Activated CD8-positive, alpha-beta memory T cell treated with anti-CD3 and anti-CD28 coated beads, Interleukin-2, amount 50 U/mL, for 1 hour (primary cell): Measurements from ENCODE around the gene SPATA1.

Source experiments
- DNase-seq: peaks from one replicate; pipeline ENCODE4 v3.0.0-alpha.2; 2020; ENCODE audit errors: extremely low read depth

Gene SPATA1

GRCh38 chr1:84509029-84509428 lies 2.8 kb downstream of the SPATA1 start:
- DNase-seq, result no peak

DNA sequence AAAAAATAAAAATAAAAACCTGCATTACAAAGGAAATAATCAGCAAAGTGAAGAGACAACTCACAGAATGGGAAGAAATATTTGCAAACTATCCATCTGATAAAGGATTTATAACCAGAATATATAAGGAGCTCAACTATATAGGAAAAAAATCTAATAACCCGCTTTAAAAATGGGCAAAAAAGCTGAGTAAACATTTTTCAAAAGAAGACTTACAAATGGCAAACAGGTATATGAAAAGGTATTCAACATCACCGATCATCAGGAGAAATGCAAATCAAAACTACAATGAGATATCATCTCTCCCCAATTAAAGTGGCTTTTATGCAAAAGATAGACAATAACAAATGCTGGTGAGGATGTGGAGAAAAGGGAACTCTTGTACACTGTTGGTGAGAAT lies 4.0 kb downstream of the SPATA1 start:
- DNase-seq, result no peak

- DNase-seq, result no peak
These were observed 4.5 kb downstream of the SPATA1 start for GRCh38 chr1:84510668-84511067.

DNA sequence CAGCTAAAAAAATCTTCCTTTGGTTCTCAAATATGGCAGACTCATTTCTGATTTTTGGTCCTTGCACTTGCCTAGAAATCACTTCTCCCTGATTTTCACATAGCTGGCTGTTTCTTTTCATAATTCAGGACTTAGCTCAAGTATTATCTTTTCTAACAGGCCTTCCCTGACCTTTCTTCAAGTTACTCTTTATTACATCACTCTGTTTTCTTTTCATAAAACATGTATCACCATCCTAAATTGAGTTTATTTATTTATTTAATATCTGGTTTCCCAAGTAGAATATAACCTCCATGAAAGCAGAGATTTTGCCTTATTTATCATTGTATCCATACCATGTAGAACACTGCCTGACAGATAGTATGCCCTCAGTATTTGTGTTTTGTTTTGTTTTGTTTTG lies 18.4 kb downstream of the SPATA1 start:
- no peak for DNase-seq

GRCh38 chr1:84525779-84526178 lies 19.6 kb downstream of the SPATA1 start:
- DNase-seq, result no peak

GRCh38 chr1:84538599-84538998 lies 32.4 kb downstream of the SPATA1 start:
- no peak for DNase-seq

DNA sequence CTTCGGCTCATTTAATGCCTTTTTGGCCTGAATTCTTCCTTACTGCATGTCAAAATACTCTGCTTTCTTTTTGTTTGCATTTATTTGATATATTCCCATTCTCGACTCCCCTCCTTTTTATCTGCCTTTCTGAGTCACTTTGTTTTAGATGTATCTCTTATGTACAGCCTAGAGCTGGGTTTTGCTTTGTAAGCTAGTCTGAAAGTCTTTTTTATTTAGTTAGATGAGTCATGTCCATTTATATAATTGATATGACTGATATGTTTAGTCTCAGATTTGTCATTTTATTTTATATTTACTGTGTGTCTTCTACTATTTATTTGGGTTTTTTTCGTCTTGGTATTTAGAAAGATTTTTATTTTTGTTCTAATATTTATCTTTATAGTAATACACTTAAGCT lies 33.8 kb downstream of the SPATA1 start:
- DNase-seq, result no peak

DNA sequence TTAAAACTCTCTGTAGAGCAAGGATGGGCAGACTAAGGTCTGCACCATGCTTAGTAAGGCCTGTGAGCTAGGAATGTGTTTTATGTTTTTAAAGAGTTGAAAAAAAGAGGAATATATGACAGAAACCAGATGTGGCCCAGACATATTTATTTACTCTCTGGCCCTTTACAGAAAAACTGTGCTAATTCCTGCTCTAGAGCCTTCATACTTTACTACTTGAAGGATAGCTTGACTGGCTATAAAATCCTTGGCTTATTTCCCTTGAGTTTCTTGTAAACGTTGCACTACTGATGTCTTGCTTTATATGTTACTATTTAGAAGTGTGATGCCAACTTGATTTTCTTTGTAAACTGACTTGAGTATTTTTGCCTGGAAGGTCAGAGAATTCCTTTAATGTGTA lies 34.6 kb downstream of the SPATA1 start:
- no peak for DNase-seq

DNA sequence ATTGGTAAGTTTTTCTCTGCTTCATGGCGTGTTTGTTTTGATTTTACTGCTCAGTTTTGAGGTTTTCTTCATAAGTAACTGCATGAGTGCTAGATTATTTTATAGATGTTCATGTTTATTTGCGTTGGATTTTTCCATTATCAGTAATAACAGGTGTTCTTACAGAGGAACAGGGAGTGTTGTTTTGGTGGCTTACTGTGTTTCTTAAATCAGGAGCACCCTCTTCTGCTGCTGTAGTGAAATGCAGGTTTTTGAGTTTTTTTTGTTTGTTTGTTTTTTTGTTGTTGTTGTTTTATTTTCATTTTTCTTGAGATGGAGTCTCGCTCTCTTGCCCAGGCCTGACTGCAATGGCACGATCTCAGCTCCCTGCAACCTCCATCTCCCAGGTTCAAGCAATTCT lies 35.5 kb downstream of the SPATA1 start:
- no peak for DNase-seq

- no peak for DNase-seq
These were observed 44.6 kb downstream of the SPATA1 start for GRCh38 chr1:84550826-84551225.

GRCh38 chr1:84569216-84569615 lies 63.0 kb downstream of the SPATA1 start:
- no peak for DNase-seq

DNA sequence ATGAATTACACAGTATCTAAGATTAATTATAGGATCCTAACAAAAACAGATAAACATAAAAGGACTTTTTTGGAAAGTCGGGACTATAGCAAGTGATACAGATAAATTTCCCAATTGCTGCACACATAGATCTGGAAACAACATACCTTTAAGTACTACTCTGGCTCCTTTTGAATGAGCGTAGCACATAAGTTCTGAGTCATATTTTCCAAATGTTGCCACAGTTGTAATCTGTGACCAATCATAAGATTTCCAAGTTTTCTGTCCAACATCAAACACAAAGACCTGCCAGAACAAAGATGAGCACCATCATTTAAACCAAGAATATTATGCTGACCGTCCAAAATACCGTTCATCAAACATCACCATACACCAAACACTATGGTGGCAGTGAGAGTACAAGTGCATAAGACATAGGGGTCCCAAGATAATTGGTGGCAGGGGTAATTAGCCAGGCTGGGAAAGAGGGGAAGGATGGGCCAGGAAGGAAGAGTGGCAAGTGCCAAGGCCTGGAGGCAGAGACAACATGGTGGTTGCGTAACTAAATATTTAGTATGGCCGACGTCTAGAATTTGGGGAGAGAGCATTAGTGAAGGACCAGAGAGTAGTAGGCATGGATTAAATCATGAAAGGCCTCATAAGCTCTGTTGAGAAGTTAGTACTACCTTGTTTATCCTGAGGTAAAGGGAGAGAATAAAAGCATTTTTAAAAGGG lies 64.4 kb downstream of the SPATA1 start:
- no peak for DNase-seq

DNA sequence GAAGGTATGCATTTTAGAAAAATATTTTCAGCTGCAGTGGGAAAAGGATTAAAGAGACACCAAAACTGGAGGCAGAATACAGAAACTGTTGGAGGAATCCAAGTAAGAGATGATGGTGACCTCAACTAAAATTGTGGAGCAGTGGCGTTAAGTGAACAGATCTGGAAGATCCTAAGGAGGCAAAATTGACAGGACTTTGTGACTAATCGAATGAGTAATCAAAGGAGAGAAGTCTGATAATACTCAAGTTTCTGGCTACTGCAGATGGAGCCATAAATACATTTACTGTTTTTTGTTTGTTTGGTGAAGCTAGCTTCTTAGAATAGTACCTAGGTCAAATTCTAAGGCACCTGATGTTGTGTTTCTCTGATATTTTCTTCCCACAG lies 65.0 kb downstream of the SPATA1 start:
- no peak for DNase-seq

DNA sequence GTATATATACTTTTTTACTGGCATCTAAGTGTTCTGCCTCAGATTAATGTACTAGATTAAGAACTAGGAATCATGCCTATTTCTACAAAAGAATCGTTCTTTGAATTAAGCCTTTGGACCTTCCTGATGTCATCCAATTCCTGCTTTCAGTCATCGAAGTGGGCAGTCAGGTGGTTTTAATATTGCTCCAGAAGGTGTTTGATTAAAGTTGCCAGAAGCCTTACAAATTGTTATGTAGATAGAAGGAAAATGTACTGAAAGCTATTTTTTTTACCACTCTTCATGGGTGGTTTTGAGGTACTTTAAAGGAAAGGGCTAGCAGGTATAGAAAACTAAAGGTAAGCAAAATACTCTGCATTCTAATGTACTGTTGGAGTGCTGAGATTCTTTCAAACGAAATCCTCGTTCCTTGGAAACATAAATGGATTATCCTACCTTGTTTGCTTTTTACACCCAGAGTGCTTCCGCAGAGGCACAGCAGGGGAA lies 67.3 kb downstream of the SPATA1 start:
- no peak for DNase-seq

- peak; percentile 62 for DNase-seq
These were observed 68.0 kb downstream of the SPATA1 start, which contains the start of gene CTBS for GRCh38 chr1:84573967-84574842. Gene CTBS, minus strand, starts transcription at chr1:84574440. Its CDS starts 25 bp downstream, at chr1:84574415.

GRCh38 chr1:84574936-84575335 lies 68.8 kb downstream of the SPATA1 start:
- no peak for DNase-seq

DNA sequence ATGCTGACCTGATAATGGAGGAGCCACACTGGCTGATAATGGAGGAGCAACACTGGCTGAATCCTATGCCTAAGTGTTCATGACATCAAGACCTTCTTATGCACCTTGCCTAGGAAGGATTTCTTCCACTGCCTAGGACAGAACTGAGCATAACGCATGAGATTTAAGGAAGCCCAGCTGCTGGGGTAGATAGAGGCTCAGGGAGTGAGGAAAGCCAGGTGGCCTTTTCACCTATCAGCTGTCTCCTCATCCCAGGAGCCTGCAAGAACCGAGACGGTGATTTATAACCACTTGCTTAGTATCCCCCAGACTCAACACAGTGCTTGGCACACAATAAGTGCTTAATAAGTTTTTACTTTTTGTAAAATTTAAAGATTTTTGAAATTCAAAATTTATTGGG lies 75.5 kb downstream of the SPATA1 start:
- no peak for DNase-seq

GRCh38 chr1:84582802-84583587 lies 76.8 kb downstream of the SPATA1 start:
- no peak for DNase-seq

DNA sequence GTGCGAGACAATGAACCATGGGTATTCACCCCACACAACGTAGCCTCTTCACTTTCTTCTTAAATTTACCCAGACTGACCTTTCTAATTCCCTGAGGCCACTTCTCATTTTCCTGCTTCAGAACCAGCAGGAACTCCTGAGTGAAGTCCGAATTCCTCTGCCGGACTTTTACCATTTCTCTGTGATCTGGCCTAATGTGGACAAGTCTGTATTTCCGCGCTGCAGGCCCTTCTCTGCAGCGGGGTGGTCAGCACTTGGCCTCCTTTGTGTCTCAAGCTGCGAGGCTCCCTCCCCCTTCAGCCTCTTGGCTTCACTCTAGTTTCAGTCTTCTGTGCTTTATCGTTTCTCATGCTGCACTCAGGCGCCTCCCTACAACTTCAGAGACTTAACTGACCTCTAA lies 77.5 kb downstream of the SPATA1 start:
- DNase-seq, result no peak

- no peak for DNase-seq
These were observed 77.9 kb downstream of the SPATA1 start for GRCh38 chr1:84584126-84584525.

DNA sequence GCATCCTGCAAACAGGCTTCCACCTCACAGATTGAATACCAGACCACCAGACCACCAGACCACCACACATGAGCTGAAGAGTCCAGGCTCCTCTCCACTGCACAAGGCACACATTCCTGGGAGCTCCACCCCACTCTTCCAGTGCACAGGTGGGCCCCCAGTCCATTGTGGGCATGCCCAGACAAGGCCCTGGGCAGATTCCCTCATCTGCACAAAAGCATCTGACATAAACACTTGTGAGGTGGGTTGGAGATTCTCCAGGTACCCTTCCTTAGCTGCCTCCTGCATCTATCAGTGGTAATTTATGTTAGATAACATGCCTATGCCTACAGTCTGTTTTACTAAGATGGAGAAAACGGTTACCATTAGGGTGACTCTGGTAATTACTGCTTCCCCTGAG lies 79.6 kb downstream of the SPATA1 start:
- DNase-seq, result no peak

DNA sequence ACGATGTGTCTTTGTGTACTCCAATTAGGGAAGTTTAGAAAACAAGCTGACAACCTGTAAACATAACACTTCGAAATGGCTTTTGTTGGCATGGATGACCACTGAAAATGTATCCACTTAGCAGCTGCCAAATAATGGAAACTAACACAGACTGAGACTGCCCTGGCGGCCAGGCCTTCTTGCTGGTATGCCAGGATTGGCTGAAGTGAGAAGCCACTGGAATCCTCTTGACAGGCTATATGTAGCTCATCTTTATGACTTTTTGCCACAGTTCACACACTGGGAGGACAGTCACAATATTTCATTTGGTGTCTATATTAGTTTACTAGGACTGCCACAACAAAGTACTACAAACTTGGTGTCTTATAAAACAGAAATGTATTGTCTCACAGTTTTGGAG lies 80.9 kb downstream of the SPATA1 start:
- DNase-seq, result no peak
